ENCODE results near the gene FHIT.

- TF ChIP-seq CTCF (IDR thresholded peaks at IDR 0.05): no peak
- TF ChIP-seq EP300 (IDR thresholded peaks at IDR 0.05): no peak
- no peak for TF ChIP-seq POLR2AphosphoS5 (IDR thresholded peaks at IDR 0.05)
These were observed 1463.1 kb downstream of the FHIT start for GRCh38 chr3:59788133-59788532.

Measured in suprapubic skin (tissue), 4 donors.